Measurements from ENCODE around the gene SCN7A. TPM values are rescaled to one million over a fixed set of nuclear protein-coding genes. Genes with fewer than 3 reads are reported as not detected.
A peak's percentile ranks its signal among the peaks of the same experiment; 100 is the strongest.
"Not testable (repeated sequence)": the region's sequence is repeated elsewhere in the genome, so short reads cannot be mapped to it uniquely, and the experiment has no call there.

SCN7A gene
- total and polyA plus RNA-seq, 12 donors: 2.6 to 19.7 (median 7.7) TPM

DNA sequence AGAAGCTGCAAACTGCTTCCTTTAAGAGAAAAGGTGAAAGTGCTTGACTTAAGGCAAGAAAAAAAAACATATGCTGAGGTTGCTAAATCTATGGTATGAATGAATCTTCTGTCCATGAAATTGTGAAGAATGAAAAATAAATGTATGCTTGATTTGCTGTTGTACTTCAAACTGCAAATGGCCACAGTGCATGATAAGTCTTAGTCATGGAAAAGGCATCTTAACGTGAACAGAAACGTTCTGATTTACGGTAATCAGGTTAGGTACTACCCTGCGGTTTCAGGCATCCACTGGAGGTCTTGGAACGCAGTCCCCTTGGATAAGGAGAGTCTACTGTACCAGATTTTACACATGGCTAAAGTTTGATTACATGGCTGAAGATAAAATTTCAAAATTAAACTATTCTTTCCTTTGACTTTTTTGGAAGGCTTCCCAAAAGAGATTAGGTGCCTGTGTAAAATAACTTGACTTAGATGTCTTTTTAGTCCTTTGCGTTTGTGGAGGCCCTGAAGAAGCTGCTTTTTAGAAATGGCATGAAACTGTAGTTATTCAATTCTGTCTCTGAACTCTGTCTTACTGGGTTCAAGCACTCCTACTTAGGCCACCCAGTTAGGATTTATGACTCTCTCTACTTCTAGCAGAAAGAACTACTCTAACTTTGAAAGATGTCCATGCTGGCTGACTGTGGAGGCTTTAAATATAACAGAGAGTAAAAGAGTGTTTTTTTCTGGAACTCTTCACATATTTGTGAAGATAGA is 82.4 kb downstream of the SCN7A start:
- H3K36me3 ChIP-seq (replicated peaks in 1 of 2): no peaks in the 10 kb centered on the region
- intact Hi-C loops (cut with DNase I): no loop called here
- no peaks in the 10 kb centered on the region for H3K9me3 ChIP-seq (replicated peaks in 1 of 3)
- TF ChIP-seq, protein P1, sequence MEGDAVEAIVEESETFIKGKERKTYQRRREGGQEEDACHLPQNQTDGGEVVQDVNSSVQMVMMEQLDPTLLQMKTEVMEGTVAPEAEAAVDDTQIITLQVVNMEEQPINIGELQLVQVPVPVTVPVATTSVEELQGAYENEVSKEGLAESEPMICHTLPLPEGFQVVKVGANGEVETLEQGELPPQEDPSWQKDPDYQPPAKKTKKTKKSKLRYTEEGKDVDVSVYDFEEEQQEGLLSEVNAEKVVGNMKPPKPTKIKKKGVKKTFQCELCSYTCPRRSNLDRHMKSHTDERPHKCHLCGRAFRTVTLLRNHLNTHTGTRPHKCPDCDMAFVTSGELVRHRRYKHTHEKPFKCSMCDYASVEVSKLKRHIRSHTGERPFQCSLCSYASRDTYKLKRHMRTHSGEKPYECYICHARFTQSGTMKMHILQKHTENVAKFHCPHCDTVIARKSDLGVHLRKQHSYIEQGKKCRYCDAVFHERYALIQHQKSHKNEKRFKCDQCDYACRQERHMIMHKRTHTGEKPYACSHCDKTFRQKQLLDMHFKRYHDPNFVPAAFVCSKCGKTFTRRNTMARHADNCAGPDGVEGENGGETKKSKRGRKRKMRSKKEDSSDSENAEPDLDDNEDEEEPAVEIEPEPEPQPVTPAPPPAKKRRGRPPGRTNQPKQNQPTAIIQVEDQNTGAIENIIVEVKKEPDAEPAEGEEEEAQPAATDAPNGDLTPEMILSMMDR (IDR thresholded peaks at IDR 0.05): no peak
- no peak for TF ChIP-seq POLR2A (IDR thresholded peaks at IDR 0.05)
- no peak for DNase-seq
- no peak overlapping the region for H3K4me3 ChIP-seq
- WGBS, 4 donors: 50 to 67% (median 61%) methylated on average over 6 of the region's 6 CpGs
- no peaks in the 10 kb centered on the region for H3K27me3 ChIP-seq
- H3K27ac ChIP-seq: no peak overlapping the region
- H3K4me1 ChIP-seq (replicated peaks in 1 of 2): no peaks in the 10 kb centered on the region

- no peak overlapping the region for H3K4me3 ChIP-seq
- no peak overlapping the region for H3K27ac ChIP-seq
- peak in 2 of 7 donors; percentile 2 to 18 for DNase-seq
- intact Hi-C loops (cut with DNase I): no loop called here
- no peaks in the 10 kb centered on the region for H3K27me3 ChIP-seq
- no peaks in the 10 kb centered on the region for H3K9me3 ChIP-seq (replicated peaks in 1 of 3)
- no peaks in the 10 kb centered on the region for H3K4me1 ChIP-seq (replicated peaks in 1 of 2)
- TF ChIP-seq, protein P1 (IDR thresholded peaks at IDR 0.05): no peak
- TF ChIP-seq POLR2A (IDR thresholded peaks at IDR 0.05): no peak
- H3K36me3 ChIP-seq (replicated peaks in 1 of 2): no peaks in the 10 kb centered on the region
- 56 to 60% (median 59%) methylated on average over 7 of the region's 7 CpGs for WGBS, 4 donors
These were observed 83.1 kb downstream of the SCN7A start for GRCh38 chr2:166410828-166411472.

- H3K27ac ChIP-seq; intact Hi-C loops (cut with DNase I): not testable (repeated sequence)
- 63 to 86% (median 67%) methylated on average over 2 of the region's 2 CpGs for WGBS, 4 donors
These were observed 86.3 kb downstream of the SCN7A start for GRCh38 chr2:166407746-166408145.

DNA sequence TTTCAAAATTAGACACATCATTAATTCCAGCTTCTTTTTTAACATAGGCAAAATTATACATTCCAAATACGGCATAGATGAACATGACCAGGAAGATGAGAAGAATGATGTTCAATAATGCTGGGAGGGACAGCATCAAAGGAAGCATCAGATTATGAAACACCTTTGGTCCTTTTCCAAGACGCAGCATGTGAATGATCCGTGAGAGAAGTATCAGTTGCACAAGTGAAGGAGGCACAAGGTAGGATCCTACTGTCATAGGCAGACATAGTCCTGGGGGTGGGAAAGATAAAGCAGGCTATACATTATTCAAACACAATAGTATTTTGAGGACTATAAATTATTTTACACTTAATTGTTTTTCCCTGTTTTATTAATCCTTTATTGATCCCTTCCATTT is 87.7 kb downstream of the SCN7A start:
- intact Hi-C loops (cut with DNase I): no loop called here
- H3K27me3 ChIP-seq: no peaks in the 10 kb centered on the region
- no peak for TF ChIP-seq POLR2A (IDR thresholded peaks at IDR 0.05)
- TF ChIP-seq, protein P1 (IDR thresholded peaks at IDR 0.05): no peak
- H3K4me3 ChIP-seq: no peak overlapping the region
- no peak for DNase-seq
- no peak overlapping the region for H3K27ac ChIP-seq
- no peaks in the 10 kb centered on the region for H3K9me3 ChIP-seq (replicated peaks in 1 of 3)
- H3K4me1 ChIP-seq (replicated peaks in 1 of 2): no peaks in the 10 kb centered on the region
- H3K36me3 ChIP-seq (replicated peaks in 1 of 2): no peaks in the 10 kb centered on the region
- WGBS, 4 donors: 77 to 88% (median 84%) methylated on average over 3 of the region's 3 CpGs

More at GRCh38 chr2:166407746-166408145, 86.3 kb downstream of the SCN7A start:
- H3K36me3 ChIP-seq (replicated peaks in 1 of 2); H3K27me3 ChIP-seq; H3K4me1 ChIP-seq (replicated peaks in 1 of 2); H3K9me3 ChIP-seq (replicated peaks in 1 of 3); H3K4me3 ChIP-seq; DNase-seq: not testable (repeated sequence)

All from adrenal gland (tissue), 12 donors.